Measurements from ENCODE around the gene CCDC186. TPM values are rescaled to one million over a fixed set of nuclear protein-coding genes. Genes with fewer than 3 reads are reported as not detected.

Gene CCDC186
- polyA plus RNA-seq (2011; rRNA removed) = 8.3 and 13.4 TPM in 2 replicates
- polyA plus RNA-seq (2012; cell fraction: cytosol; rRNA removed) = 1.1 TPM in 2 replicates
- polyA plus RNA-seq (2012; cell fraction: nucleus; rRNA removed) = 0.70 and 1.1 TPM in 2 replicates
- 6.6 to 7.4 TPM (median 6.8 TPM) in 3 replicates for polyA plus RNA-seq (2017; fragmentation: RNase III; extraction: RNeasy Plus Mini Kit Qiagen cat#74134 plus additional on column Dnase treatment)
- 3.5 and 3.8 TPM in 2 replicates for polyA minus RNA-seq (2011; rRNA and poly(A)+ RNA removed)

GRCh38 chr10:114173921-114174694 lies at the start of gene CCDC186:
Gene CCDC186, minus strand, starts transcription at chr10:114174203. Its CDS starts 10,935 bp downstream, at chr10:114163268.
- FAIRE-seq (no peak), DNase-seq (ENCODE audit: low read depth in 1 of 2, low spot score in 1 of 2) (peak; percentile 95), ATAC-seq (peak; percentile 99 to 100)
- Histone ChIP-seq H3K27ac (peak within 1 kb of the TSS; percentile 83 to 91), H3K4me3 (peak within 1 kb of the TSS; percentile 86), H3K4me2 (peak within 1 kb of the TSS; percentile 83), H3K9me3 (no peaks in the 10 kb centered on the region; the same call in 2 of the 3 replicates), H3K4me1 (peaks cover 18% of the 10 kb centered on the region; the same call in 1 of the 3 replicates)
- POLR2A ChIA-PET = interaction anchor here (0.9 to 1.4 kb wide), 4 partner anchors 18 to 648 kb away, joined by 3 to 4 read pairs (median 4); partner anchors contain the start of gene FHIP2A
- peak; percentile 25 for TF ChIP-seq MAX (IDR thresholded peaks at IDR 0.05)
- TF ChIP-seq EHF (CRISPR knock-in tag; IDR thresholded peaks at IDR 0.05) = no peak
- TF ChIP-seq HOXB5 (CRISPR knock-in tag; IDR thresholded peaks at IDR 0.05) = no peak
- TF ChIP-seq RNF2 (IDR thresholded peaks at IDR 0.05; ENCODE audit: borderline replicate concordance, low read depth) = no peak
- no peak for TF ChIP-seq FOSB (CRISPR knock-in tag; IDR thresholded peaks at IDR 0.05)
- TF ChIP-seq MAFK (IDR thresholded peaks at IDR 0.05; ENCODE audit: partially characterized antibody) = peak; percentile 52
- TF ChIP-seq SMC3 (IDR thresholded peaks at IDR 0.05) = no peak
- peak; percentile 75; the same call in 1 of the 2 replicates for TF ChIP-seq RFX5 (IDR thresholded peaks at IDR 0.05)
- no peak for TF ChIP-seq CHD4 (IDR thresholded peaks at IDR 0.05; ENCODE audit: borderline replicate concordance)
- TF ChIP-seq ATOH8 (CRISPR knock-in tag; IDR thresholded peaks at IDR 0.05; ENCODE audit: low read depth) = no peak
- peak; percentile 56; the same call in 1 of the 2 replicates for TF ChIP-seq PHF8 (IDR thresholded peaks at IDR 0.05; ENCODE audit: borderline replicate concordance, low read depth)
- no peak for TF ChIP-seq HES2 (IDR thresholded peaks at IDR 0.05)
- TF ChIP-seq CEBPB (IDR thresholded peaks at IDR 0.05) = no peak
- 0 out of 2 replicates have a peak, but pooled peaks have one; percentile 38 for TF ChIP-seq PBX3 (IDR thresholded peaks at IDR 0.05)
- TF ChIP-seq EP300 (IDR thresholded peaks at IDR 0.05) = no peak
- no peak for TF ChIP-seq CBX8 (IDR thresholded peaks at IDR 0.05)
- peak in 1 of 2 experiments; percentile 51; a peak in 1 of 5 replicates for TF ChIP-seq JUN (IDR thresholded peaks at IDR 0.05)
- TF ChIP-seq ELK1 (IDR thresholded peaks at IDR 0.05; ENCODE audit: low read depth, low read length) = no peak
- no peak for TF ChIP-seq BHLHE40 (IDR thresholded peaks at IDR 0.05; ENCODE audit: low read depth, low read length)
- no peak for TF ChIP-seq ZC3H11A (IDR thresholded peaks at IDR 0.05)
- TF ChIP-seq CTCF (IDR thresholded peaks at IDR 0.05) = no peak
- no peak for TF ChIP-seq ESRRA (IDR thresholded peaks at IDR 0.05; ENCODE audit: borderline replicate concordance, low read length)
- TF ChIP-seq FOSL2 (IDR thresholded peaks at IDR 0.05) = no peak
- peak; percentile 18; the same call in 1 of the 2 replicates for TF ChIP-seq FOSL2 (CRISPR knock-in tag; IDR thresholded peaks at IDR 0.05)
- TF ChIP-seq POLR2AphosphoS2 (conservative IDR thresholded peaks at IDR 0.05; ENCODE audit: low read length) = no peak
- no peak for TF ChIP-seq RAD21 (conservative IDR thresholded peaks at IDR 0.05 in 1 of 2, IDR thresholded peaks at IDR 0.05 in 1 of 2)
- peak; percentile 57; the same call in 1 of the 2 replicates for TF ChIP-seq POLR2A (IDR thresholded peaks at IDR 0.05; ENCODE audit: low read length)
- CTCF ChIA-PET = interaction anchor here (1.1 to 1.2 kb wide), 2 partner anchors 9 to 647 kb away, joined by 3 read pairs; no protein-coding TSS in a partner anchor
- WGBS (ENCODE audit: missing lambda C conversion rate) = 2% methylated on average over 22 of the region's 49 CpGs
